Fibroblast of upper back skin (primary cell): ENCODE data around the gene FOXB1.
A peak's percentile ranks its signal among the peaks of the same experiment; 100 is the strongest.

Experiments
- DNase-seq: peaks from one replicate; pipeline ENCODE4 v3.0.0-alpha.2; 2013

The FOXB1 gene

GRCh38 chr15:59999612-60000112, 4.4 kb upstream of the FOXB1 start:
- no peak for DNase-seq

GRCh38 chr15:60000113-60000823, 3.8 kb upstream of the FOXB1 start:
- DNase-seq = no peak

- no peak for DNase-seq
Observed at GRCh38 chr15:60000824-60001609, 3.1 kb upstream of the FOXB1 start.

- no peak for DNase-seq
Observed at GRCh38 chr15:60001610-60002527, 2.2 kb upstream of the FOXB1 start.

GRCh38 chr15:60002528-60003218, 1.4 kb upstream of the FOXB1 start:
- DNase-seq = no peak

GRCh38 chr15:60003243-60004008, 685 bp upstream of the FOXB1 start:
- DNase-seq = no peak

- DNase-seq = no peak
Observed at GRCh38 chr15:60004846-60005351, 788 bp downstream of the FOXB1 start.

- no peak for DNase-seq
Observed at GRCh38 chr15:60005352-60006202, 1.5 kb downstream of the FOXB1 start.

- no peak for DNase-seq
Observed at GRCh38 chr15:60006203-60006862, 2.2 kb downstream of the FOXB1 start.

GRCh38 chr15:60006873-60007272, 2.8 kb downstream of the FOXB1 start:
- DNase-seq = no peak

- no peak for DNase-seq
Observed at GRCh38 chr15:60009124-60009960, 5.2 kb downstream of the FOXB1 start.

GRCh38 chr15:60009980-60010732, 6.0 kb downstream of the FOXB1 start:
- DNase-seq = no peak

- DNase-seq = no peak
Observed at GRCh38 chr15:60010858-60011257, 6.7 kb downstream of the FOXB1 start.

- DNase-seq = no peak
Observed at GRCh38 chr15:60012695-60013094, 8.6 kb downstream of the FOXB1 start.

- DNase-seq = peak; percentile 13
Observed at GRCh38 chr15:60017538-60018520, 13.7 kb downstream of the FOXB1 start.

GRCh38 chr15:60020736-60021135, 16.6 kb downstream of the FOXB1 start:
- DNase-seq = no peak
